Right lobe of liver (tissue), 6 donors: ENCODE data around the gene DMWD. TPM values are rescaled to one million over a fixed set of nuclear protein-coding genes. Genes with fewer than 3 reads are reported as not detected.

Source experiments
- ATAC-seq, 4 donors: fragments of 200-7000 bp; cut with Tn5 transposase; one replicate each; pipeline ENCODE4 v1.9.1; 2020; ENCODE audit warnings: mild to moderate bottlenecking in 4 of 4, moderate library complexity in 4 of 4
- DNase-seq, 3 donors: peaks; one replicate each; pipeline ENCODE4 v3.0.0-alpha.2; 2020
- H3K27ac ChIP-seq, 3 donors: fragments of 200-600 bp; one replicate each; pipeline ENCODE4 v1.8.0; 2022
- H3K27me3 ChIP-seq, 2 donors: fragments of 200-600 bp; one replicate each; pipeline ENCODE4 v1.8.0; 2022
- H3K36me3 ChIP-seq, 4 donors: fragments of 200-600 bp; sonication (generic) in 1 of 4; one replicate each; pipeline versions ENCODE4 v1.5.1 to v1.8.0; 2017 to 2022; ENCODE audit warnings: control low read depth in 1 of 4
- H3K4me1 ChIP-seq, 4 donors: fragments of 200-600 bp; sonication (generic) in 1 of 4; one replicate each; pipeline versions ENCODE4 v1.5.1 to v1.8.0; 2017 to 2022; ENCODE audit warnings: control low read depth in 1 of 4
- H3K4me3 ChIP-seq, 3 donors: fragments of 200-600 bp; one replicate each; pipeline ENCODE4 v1.8.0; 2022
- H3K9me3 ChIP-seq, 4 donors: fragments of 200-600 bp; sonication (generic) in 1 of 4; one replicate each; pipeline versions ENCODE4 v1.5.1 to v1.8.0; 2017 to 2022; ENCODE audit warnings: control low read depth in 1 of 4
- CTCF ChIP-seq, 4 donors: fragments of 200-600 bp in 3 of 4; fragments of 450-650 bp in 1 of 4; IDR thresholded peaks; one replicate each; pipeline versions ENCODE4 v1.5.1 to v1.8.0; 2016 to 2022; ENCODE audit warnings: antibody characterized with exemption in 4 of 4, mild to moderate bottlenecking in 2 of 4
- POLR2A ChIP-seq: fragments of 450-650 bp; IDR thresholded peaks from one replicate; pipeline ENCODE4 v1.6.1; 2017; ENCODE audit warnings: antibody characterized with exemption, mild to moderate bottlenecking
- WGBS: methylation state at CpG from one replicate; pipeline ENCODE4 v1.1.6; 2018; ENCODE audit warnings: low coverage, low lambda C conversion rate; ENCODE audit not compliant: insufficient coverage; ENCODE audit errors: missing lambda C conversion rate; 5-methylcytosine and 5-hydroxymethylcytosine counted together
- intact Hi-C, 2 donors: fragments of 100-400 bp; cut with DNase I; formaldehyde crosslinking; loops; one replicate each; pipeline versions ENCODE4 v1.11.2 to v1.14.1; 2022
- total RNA-seq, 6 experiments: library from RNA; depleted of rRNA in 2 of 6; stranded (reverse); fragments of >200 nt in 2 of 6; fragmentation: NEBNext Ultra II Directional in 3 of 6; extraction: Animal tissue kit (Norgen Biotek cat#: 25700) in 3 of 6; gene quantifications; one replicate each; pipeline versions ENCODE4 v1.1.0 to v1.2.4, GENCODE V29; 2016 to 2023
- donor health status: DM: no; HTN: yes; CAD: no.
- donor health status: DM: no; HTN: no; CAD: no.
- donor health status: DM: no; HTN: no; CAD: no.
- donor health status: DM: no; HTN: yes; CAD: no.
- donor health status: DM: no; HTN: yes; CAD: no.

The DMWD gene
- total RNA-seq, 6 experiments from 2014 or later = 8.3 to 14.3 (median 11.9) TPM

DNA sequence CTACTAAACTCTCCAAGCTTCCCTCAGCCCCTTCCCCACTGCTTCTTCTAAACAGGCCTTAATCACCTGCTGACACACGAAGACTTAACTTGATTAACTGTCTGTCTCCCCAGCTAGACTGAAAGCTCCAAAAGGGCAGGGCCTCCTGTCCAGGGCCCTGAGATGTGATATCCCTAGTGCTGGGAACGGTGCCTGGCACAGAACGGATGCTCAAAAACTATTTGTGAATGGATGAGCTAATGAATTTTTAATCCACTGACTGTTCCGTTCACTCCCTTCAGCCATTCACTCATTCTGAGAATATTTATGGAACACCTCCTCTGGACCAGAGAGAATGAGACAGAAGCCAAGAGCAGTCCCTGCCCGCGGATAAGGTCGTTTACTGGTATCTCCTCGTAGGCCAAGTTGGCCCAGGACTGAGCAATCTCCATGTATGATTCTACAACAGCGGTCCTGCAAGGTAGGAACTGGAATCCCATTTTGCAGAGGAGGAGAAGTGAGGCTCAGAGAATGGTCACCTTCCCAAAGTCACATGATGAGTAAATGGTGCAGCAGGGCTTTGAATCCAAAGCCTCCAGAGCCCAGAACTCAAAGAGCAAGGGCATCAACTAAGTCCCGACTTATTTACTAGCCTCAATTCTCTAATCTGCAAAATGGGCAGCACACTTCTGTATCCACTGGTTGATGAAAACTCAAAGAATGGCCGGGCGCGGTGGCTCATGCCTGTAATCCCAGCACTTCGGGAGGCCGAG lies 3.4 kb downstream of the DMWD start:
- H3K36me3 ChIP-seq = no peaks in the 10 kb centered on the region
- intact Hi-C loops = no loop called here

DNA sequence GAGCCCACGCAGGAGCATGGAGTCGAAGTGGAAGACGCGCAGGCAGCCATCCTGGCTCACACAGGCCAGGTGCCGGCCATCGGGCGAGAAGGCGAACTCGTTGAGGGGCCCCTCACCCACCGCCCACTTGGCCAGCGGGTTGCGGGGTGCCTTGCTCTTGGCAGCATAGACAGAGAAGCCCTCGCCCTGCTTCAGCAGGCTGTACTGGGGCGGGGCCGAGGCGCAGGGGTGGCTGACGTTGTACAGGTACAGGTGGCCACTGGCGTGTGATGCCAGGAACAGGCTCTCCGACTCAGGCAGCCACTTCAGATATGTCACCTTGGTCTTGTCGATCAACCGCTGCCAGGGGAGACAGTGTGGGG lies 6.1 kb downstream of the DMWD start:
- TF ChIP-seq POLR2A (no peak), CTCF (IDR thresholded peaks at IDR 0.05) (no peak)
- Histone ChIP-seq H3K4me1 (peaks cover 0 to 9% (median 0%) of the 10 kb centered on the region in 4 donors), H3K9me3 (no peaks in the 10 kb centered on the region), H3K36me3 (no peaks in the 10 kb centered on the region), H3K27me3 (no peaks in the 10 kb centered on the region), H3K27ac (no peak overlapping the region), H3K4me3 (no peak overlapping the region)
- ATAC-seq (no peak), DNase-seq (no peak)
- intact Hi-C loops = no loop called here
- WGBS = 100% methylated on average over 1 of the region's 21 CpGs

More for the DNA sequence above, 3.4 kb downstream of the DMWD start:
- no peaks in the 10 kb centered on the region for H3K27me3 ChIP-seq
- 95% methylated on average over 9 of the region's 15 CpGs for WGBS
- peaks cover 0 to 15% (median 2%) of the 10 kb centered on the region in 4 donors for H3K4me1 ChIP-seq
- DNase-seq (no peak), ATAC-seq (no peak)
- H3K27ac ChIP-seq = no peak overlapping the region
- TF ChIP-seq POLR2A (no peak), CTCF (IDR thresholded peaks at IDR 0.05) (no peak)
- no peak overlapping the region for H3K4me3 ChIP-seq
- H3K9me3 ChIP-seq = no peaks in the 10 kb centered on the region

DNA sequence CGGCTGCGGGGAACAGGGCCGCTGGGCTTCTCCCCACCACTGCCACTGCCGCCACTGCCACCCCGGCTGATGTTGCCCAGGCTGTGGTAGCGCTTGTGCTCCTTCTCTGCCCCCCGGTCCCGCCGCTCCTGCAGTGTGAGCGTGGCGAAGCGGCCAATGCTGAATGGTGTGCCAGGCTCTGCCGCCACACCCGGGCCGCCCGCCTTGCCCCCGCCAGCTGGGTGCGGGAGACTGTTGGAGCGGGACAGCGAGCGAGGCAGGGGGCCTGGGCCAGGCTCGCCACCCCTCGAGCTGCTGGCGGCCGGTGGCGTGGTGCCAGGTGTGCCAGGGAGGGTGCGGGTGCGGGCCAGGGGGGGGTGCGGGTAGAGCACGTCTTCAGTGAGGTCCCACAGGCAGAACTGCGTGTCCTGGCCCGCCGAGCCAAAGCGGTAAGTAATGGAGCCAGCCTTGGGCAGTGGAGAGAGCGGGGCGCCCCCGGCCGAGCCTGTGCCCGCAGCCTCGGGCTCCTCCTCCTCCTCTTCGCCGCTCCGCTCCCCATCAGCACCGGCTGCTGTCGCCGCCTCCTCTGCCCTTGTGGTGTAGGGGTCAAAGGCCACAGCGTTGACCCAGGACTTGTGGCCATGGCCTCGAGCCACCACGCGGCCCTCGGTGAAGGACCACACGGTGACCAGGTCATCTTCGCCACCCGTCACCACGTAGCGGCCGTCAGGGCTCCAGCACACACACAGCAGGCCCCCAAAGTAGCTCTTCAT lies 6.7 kb downstream of the DMWD start:
- H3K9me3 ChIP-seq = no peaks in the 10 kb centered on the region
- peak in 1 of 3 donors; percentile 55 for DNase-seq
- WGBS = 90% methylated on average over 7 of the region's 57 CpGs
- intact Hi-C loops = no loop called here
- H3K27ac ChIP-seq = no peak overlapping the region
- H3K4me3 ChIP-seq = no peak overlapping the region
- TF ChIP-seq CTCF (IDR thresholded peaks at IDR 0.05) (no peak), POLR2A (no peak)
- H3K27me3 ChIP-seq = no peaks in the 10 kb centered on the region
- no peaks in the 10 kb centered on the region for H3K36me3 ChIP-seq
- H3K4me1 ChIP-seq = peaks cover 0 to 3% (median 0%) of the 10 kb centered on the region in 4 donors
- no peak for ATAC-seq

- DNase-seq (no peak), ATAC-seq (no peak)
- Histone ChIP-seq H3K27me3 (no peaks in the 10 kb centered on the region), H3K9me3 (no peaks in the 10 kb centered on the region), H3K36me3 (no peaks in the 10 kb centered on the region), H3K4me1 (no peaks in the 10 kb centered on the region), H3K4me3 (no peak overlapping the region), H3K27ac (no peak overlapping the region)
- intact Hi-C loops = no loop called here
- 68% methylated on average over 4 of the region's 5 CpGs for WGBS
- TF ChIP-seq CTCF (IDR thresholded peaks at IDR 0.05) = no peak
- no peak for TF ChIP-seq POLR2A
Observed at GRCh38 chr19:45785097-45785496, 7.5 kb downstream of the DMWD start.
